OCI-LY3 (cell line): ENCODE measurements around the gene RNPEPL1.

Experiments
- H2AFZ ChIP-seq: fragments of 200-600, 300-600 bp; shearing (Covaris generic); 2 replicates; pipeline ENCODE4 v1.6.0; 2014; ENCODE audit warnings: antibody characterized with exemption, low read depth, low read length
- H3K27ac ChIP-seq: fragments of 200-600, 300-600 bp; sonication (generic); 2 replicates; pipeline ENCODE4 v1.5.1; 2014; ENCODE audit warnings: mild to moderate bottlenecking, low read length, moderate library complexity, mixed read lengths
- H3K27me3 ChIP-seq: fragments of 200-600, 300-600 bp; sonication (generic); 2 replicates; pipeline ENCODE4 v1.6.1; 2014; ENCODE audit warnings: low read depth, low read length, mixed read lengths
- H3K36me3 ChIP-seq: fragments of 200-600, 300-600 bp; sonication (generic); replicated peaks from 2 replicates; pipeline ENCODE3; 2014; ENCODE audit warnings: low read depth, low read length, mixed read lengths
- H3K4me1 ChIP-seq: fragments of 300-600, 200-600 bp; sonication (generic); 2 replicates; pipeline ENCODE4 v1.6.1; 2014; ENCODE audit warnings: low read length, mixed read lengths
- H3K4me2 ChIP-seq: fragments of 200-600, 300-600 bp; sonication (generic); 2 replicates; pipeline ENCODE4 v1.6.1; 2014; ENCODE audit warnings: low read length, mixed read lengths
- H3K4me3 ChIP-seq: fragments of 300-600, 200-600 bp; sonication (generic); 2 replicates; pipeline ENCODE4 v1.5.1; 2014; ENCODE audit warnings: antibody characterized with exemption, mild to moderate bottlenecking, low read length, moderate library complexity
- H3K79me2 ChIP-seq: fragments of 300-600, 200-600 bp; shearing (Covaris generic); 2 replicates; pipeline ENCODE4 v1.6.1; 2014; ENCODE audit warnings: mild to moderate bottlenecking, low read length, mixed read lengths
- H3K9ac ChIP-seq: fragments of 300-600, 200-600 bp; shearing (Covaris generic); 2 replicates; pipeline ENCODE4 v1.6.0; 2014; ENCODE audit warnings: mild to moderate bottlenecking, low read length, moderate library complexity
- H3K9me3 ChIP-seq: fragments of 200-600, 300-600 bp; shearing (Covaris generic); 2 replicates; pipeline ENCODE4 v1.6.1; 2014; ENCODE audit warnings: low read length, mixed read lengths; ENCODE audit not compliant: insufficient read depth
- H4K20me1 ChIP-seq: fragments of 200-600, 300-600 bp; sonication (generic); 2 replicates; pipeline ENCODE4 v1.6.1; 2016; ENCODE audit warnings: low read length, mixed read lengths; ENCODE audit not compliant: insufficient read depth
- EZH2phosphoT487 ChIP-seq: fragments of 200-600 bp; shearing (Covaris generic); IDR thresholded peaks from 2 replicates; pipeline ENCODE4 v1.6.1; 2018; ENCODE audit warnings: antibody characterized with exemption, mixed run types, low read depth
- TF ChIP-seq, protein P1 (sequence below): fragments of 200-600, 300-600 bp; sonication (generic); IDR thresholded peaks from 2 replicates; pipeline ENCODE4 v1.5.1; 2014; ENCODE audit warnings: antibody characterized with exemption, low read length, low read depth

Gene RNPEPL1

DNA sequence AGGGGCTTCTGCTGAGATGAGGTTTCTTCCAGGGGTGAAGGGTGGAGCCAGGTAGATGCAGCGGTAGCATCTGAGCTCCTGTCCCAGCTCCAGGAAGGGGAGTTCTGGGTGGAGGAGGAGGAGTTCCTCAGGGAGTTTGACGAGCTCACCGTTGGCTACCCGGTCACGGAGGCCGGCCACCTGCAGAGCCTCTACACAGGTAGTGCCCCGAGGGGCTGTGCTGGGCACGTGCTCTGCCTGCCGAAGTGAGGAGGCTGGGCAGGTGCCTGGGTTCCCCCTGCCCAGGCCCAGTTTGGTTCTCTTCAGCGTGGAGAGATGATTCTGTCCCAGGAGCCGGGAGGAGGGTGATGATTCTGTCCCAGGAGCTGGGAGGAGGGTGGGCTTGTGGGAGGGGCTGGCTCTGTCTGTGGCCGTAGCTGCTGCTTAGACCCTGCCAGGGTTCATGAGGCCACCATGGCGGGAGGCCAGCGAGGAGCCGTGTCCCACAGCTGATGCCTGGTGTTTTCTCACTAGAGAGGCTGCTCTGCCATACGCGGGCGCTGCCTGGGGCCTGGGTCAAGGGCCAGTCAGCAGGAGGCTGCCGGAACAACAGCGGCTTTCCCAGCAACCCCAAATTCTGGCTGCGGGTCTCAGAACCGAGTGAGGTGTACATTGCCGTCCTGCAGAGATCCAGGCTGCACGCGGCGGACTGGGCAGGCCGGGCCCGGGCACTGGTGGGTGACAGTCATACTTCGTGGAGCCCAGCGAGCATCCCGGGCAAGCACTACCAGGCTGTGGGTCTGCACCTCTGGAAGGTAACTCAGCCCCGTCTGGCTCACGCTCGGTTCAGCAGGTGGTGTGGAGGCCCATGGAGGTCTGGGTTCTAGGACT lies 26.5 kb downstream of the RNPEPL1 start:
- Histone ChIP-seq H3K36me3 (no peaks in the 10 kb centered on the region), H3K4me2 (no peak overlapping the region), H3K4me3 (no peak overlapping the region)

GRCh38 chr2:240595381-240596079 lies 27.2 kb downstream of the RNPEPL1 start:
- Histone ChIP-seq H3K4me2 (no peak overlapping the region), H4K20me1 (no peaks in the 10 kb centered on the region), H3K27me3 (no peaks in the 10 kb centered on the region), H3K9me3 (no peaks in the 10 kb centered on the region), H3K36me3 (no peaks in the 10 kb centered on the region), H3K9ac (no peak overlapping the region), H3K4me1 (no peaks in the 10 kb centered on the region), H3K79me2 (peaks cover 18% of the 10 kb centered on the region), H2AFZ (no peak overlapping the region), H3K4me3 (no peak overlapping the region), H3K27ac (no peak overlapping the region)
- TF ChIP-seq EZH2phosphoT487 = no peak
- TF ChIP-seq, protein P1, sequence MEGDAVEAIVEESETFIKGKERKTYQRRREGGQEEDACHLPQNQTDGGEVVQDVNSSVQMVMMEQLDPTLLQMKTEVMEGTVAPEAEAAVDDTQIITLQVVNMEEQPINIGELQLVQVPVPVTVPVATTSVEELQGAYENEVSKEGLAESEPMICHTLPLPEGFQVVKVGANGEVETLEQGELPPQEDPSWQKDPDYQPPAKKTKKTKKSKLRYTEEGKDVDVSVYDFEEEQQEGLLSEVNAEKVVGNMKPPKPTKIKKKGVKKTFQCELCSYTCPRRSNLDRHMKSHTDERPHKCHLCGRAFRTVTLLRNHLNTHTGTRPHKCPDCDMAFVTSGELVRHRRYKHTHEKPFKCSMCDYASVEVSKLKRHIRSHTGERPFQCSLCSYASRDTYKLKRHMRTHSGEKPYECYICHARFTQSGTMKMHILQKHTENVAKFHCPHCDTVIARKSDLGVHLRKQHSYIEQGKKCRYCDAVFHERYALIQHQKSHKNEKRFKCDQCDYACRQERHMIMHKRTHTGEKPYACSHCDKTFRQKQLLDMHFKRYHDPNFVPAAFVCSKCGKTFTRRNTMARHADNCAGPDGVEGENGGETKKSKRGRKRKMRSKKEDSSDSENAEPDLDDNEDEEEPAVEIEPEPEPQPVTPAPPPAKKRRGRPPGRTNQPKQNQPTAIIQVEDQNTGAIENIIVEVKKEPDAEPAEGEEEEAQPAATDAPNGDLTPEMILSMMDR = peak; percentile 38

More for the DNA sequence above, 26.5 kb downstream of the RNPEPL1 start:
- H4K20me1 ChIP-seq = no peaks in the 10 kb centered on the region
- no peak overlapping the region for H3K9ac ChIP-seq
- H3K27me3 ChIP-seq = no peaks in the 10 kb centered on the region
- H3K27ac ChIP-seq = no peak overlapping the region
- H3K79me2 ChIP-seq = peaks cover 26% of the 10 kb centered on the region
- TF ChIP-seq, protein P1 = no peak
- no peak for TF ChIP-seq EZH2phosphoT487
- no peak overlapping the region for H2AFZ ChIP-seq
- no peaks in the 10 kb centered on the region for H3K4me1 ChIP-seq
- no peaks in the 10 kb centered on the region for H3K9me3 ChIP-seq

- H4K20me1 ChIP-seq = no peaks in the 10 kb centered on the region
- no peak overlapping the region for H3K9ac ChIP-seq
- H3K27me3 ChIP-seq = no peaks in the 10 kb centered on the region
- TF ChIP-seq, protein P1 = no peak
- TF ChIP-seq EZH2phosphoT487 = no peak
- H2AFZ ChIP-seq = no peak overlapping the region
- H3K79me2 ChIP-seq = peaks cover 12% of the 10 kb centered on the region
- no peak overlapping the region for H3K4me2 ChIP-seq
- no peaks in the 10 kb centered on the region for H3K36me3 ChIP-seq
- no peak overlapping the region for H3K27ac ChIP-seq
- H3K9me3 ChIP-seq = no peaks in the 10 kb centered on the region
- H3K4me1 ChIP-seq = no peaks in the 10 kb centered on the region
- H3K4me3 ChIP-seq = no peak overlapping the region
These were observed 27.8 kb downstream of the RNPEPL1 start for GRCh38 chr2:240596080-240596460.

DNA sequence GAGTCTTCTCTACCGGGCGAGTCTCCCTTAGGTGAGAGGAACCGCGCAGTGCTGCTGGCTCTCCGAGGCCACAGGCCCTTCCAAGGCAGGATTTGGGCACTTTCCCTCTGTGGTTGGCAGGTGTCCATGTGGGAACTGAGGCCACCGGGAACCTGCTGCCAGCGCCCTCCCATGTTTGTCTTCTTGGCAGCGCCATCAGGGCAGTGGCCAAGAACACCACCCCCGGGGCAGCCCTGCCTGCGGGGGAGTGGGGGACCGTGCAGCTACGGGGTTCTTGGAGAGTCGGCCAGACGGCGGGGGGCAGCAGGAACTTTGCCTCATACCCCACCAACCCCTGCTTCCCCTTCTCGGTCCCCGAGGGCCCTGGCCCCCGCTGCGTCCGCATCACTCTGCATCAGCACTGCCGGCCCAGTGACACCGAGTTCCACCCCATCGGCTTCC lies 28.2 kb downstream of the RNPEPL1 start:
- H3K27me3 ChIP-seq = no peaks in the 10 kb centered on the region
- H3K4me2 ChIP-seq = no peak overlapping the region
- H4K20me1 ChIP-seq = no peaks in the 10 kb centered on the region
- H2AFZ ChIP-seq = no peak overlapping the region
- no peak overlapping the region for H3K27ac ChIP-seq
- no peaks in the 10 kb centered on the region for H3K4me1 ChIP-seq
- TF ChIP-seq, protein P1 = no peak
- no peak for TF ChIP-seq EZH2phosphoT487
- peaks cover 9% of the 10 kb centered on the region for H3K79me2 ChIP-seq
- H3K36me3 ChIP-seq = no peaks in the 10 kb centered on the region
- H3K9ac ChIP-seq = no peak overlapping the region
- no peaks in the 10 kb centered on the region for H3K9me3 ChIP-seq
- no peak overlapping the region for H3K4me3 ChIP-seq
